ENCODE measurements around the gene AR.

DNA sequence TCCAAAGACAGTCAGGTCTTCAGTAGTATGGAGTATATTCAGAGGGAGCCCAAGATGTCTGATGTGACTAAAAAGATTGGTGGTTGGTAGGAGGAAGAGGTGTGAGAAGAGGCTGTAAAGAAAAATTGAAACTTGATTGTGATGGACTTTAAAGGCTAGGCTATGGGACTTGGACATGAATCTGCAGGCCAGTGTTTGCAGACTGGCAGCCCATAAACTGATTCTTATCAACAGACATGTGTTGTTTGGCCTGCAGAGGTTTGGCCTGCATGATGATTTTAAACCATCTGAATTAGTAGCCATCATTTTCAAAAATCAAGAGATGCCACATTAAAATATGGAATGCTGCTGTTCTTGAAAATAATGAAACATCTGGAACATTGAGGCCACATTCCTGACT lies 5.4 kb upstream of the AR start:
- TF ChIP-seq, protein P1, sequence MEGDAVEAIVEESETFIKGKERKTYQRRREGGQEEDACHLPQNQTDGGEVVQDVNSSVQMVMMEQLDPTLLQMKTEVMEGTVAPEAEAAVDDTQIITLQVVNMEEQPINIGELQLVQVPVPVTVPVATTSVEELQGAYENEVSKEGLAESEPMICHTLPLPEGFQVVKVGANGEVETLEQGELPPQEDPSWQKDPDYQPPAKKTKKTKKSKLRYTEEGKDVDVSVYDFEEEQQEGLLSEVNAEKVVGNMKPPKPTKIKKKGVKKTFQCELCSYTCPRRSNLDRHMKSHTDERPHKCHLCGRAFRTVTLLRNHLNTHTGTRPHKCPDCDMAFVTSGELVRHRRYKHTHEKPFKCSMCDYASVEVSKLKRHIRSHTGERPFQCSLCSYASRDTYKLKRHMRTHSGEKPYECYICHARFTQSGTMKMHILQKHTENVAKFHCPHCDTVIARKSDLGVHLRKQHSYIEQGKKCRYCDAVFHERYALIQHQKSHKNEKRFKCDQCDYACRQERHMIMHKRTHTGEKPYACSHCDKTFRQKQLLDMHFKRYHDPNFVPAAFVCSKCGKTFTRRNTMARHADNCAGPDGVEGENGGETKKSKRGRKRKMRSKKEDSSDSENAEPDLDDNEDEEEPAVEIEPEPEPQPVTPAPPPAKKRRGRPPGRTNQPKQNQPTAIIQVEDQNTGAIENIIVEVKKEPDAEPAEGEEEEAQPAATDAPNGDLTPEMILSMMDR (IDR thresholded peaks at IDR 0.05; ENCODE audit: poor library complexity, severe bottlenecking) = no peak
- TF ChIP-seq POLR2AphosphoS5 (IDR thresholded peaks at IDR 0.05) (no peak), MXI1 (conservative IDR thresholded peaks at IDR 0.05; ENCODE audit: poor library complexity, severe bottlenecking) (no peak), EZH2 (IDR thresholded peaks at IDR 0.05; ENCODE audit: borderline replicate concordance, insufficient read depth, low read length, poor library complexity, severe bottlenecking) (no peak), REST (IDR thresholded peaks at IDR 0.05; ENCODE audit: borderline replicate concordance) (no peak), RAD21 (conservative IDR thresholded peaks at IDR 0.05) (no peak), EP300 (conservative IDR thresholded peaks at IDR 0.05; ENCODE audit: poor library complexity, severe bottlenecking) (no peak), TAF1 (IDR thresholded peaks at IDR 0.05; ENCODE audit: low read depth) (no peak), SMC3 (conservative IDR thresholded peaks at IDR 0.05; ENCODE audit: poor library complexity) (no peak)

Data from neural cell (in vitro differentiated cells).